Upper lobe of right lung (tissue), 1 donor: Measurements from ENCODE around the gene RXRA. TPM values are rescaled to one million over a fixed set of nuclear protein-coding genes. Genes with fewer than 3 reads are reported as not detected.

Source experiments
- ATAC-seq: fragments of 200-7000 bp; cut with Tn5 transposase; one replicate; pipeline ENCODE4 v1.9.1; 2020; ENCODE audit warnings: mild to moderate bottlenecking, moderate library complexity
- DNase-seq: peaks from one replicate; pipeline ENCODE4 v3.0.0-alpha.2; 2020
- H3K27ac ChIP-seq: fragments of 200-600 bp; one replicate; pipeline ENCODE4 v1.8.0; 2022
- H3K27me3 ChIP-seq: fragments of 200-600 bp; one replicate; pipeline ENCODE4 v1.8.0; 2022; ENCODE audit warnings: mild to moderate bottlenecking
- H3K36me3 ChIP-seq: fragments of 200-600 bp; one replicate; pipeline ENCODE4 v1.8.0; 2022
- H3K4me1 ChIP-seq: fragments of 200-600 bp; one replicate; pipeline ENCODE4 v1.8.0; 2022
- H3K4me3 ChIP-seq: fragments of 200-600 bp; one replicate; pipeline ENCODE4 v1.8.0; 2022; ENCODE audit warnings: mild to moderate bottlenecking
- H3K9me3 ChIP-seq: fragments of 200-600 bp; one replicate; pipeline ENCODE4 v1.8.0; 2022
- CTCF ChIP-seq: fragments of 200-600 bp; IDR thresholded peaks from one replicate; pipeline ENCODE4 v1.8.0; 2022; ENCODE audit warnings: antibody characterized with exemption
- intact Hi-C: fragments of 100-400 bp; cut with DNase I; formaldehyde crosslinking; loops from one replicate; pipeline ENCODE4 v1.11.0; 2022
- total RNA-seq: library from RNA; stranded (reverse); fragmentation: NEBNext Ultra II Directional; extraction: Animal tissue kit (Norgen Biotek cat#: 25700); gene quantifications from one replicate; pipeline ENCODE4 v1.2.1, GENCODE V29; 2021
- donor health status: DM: no; HTN: yes; CAD: no; lungs with severe emphysema.

The RXRA gene
- total RNA-seq, 1 donor from 2014 or later: 80.6 TPM

- peaks cover 14% of the 10 kb centered on the region for H3K4me1 ChIP-seq
- H3K9me3 ChIP-seq: no peaks in the 10 kb centered on the region
- H3K27me3 ChIP-seq: no peaks in the 10 kb centered on the region
- no peak overlapping the region for H3K27ac ChIP-seq
- no peaks in the 10 kb centered on the region for H3K36me3 ChIP-seq
- H3K4me3 ChIP-seq: no peak overlapping the region
- TF ChIP-seq CTCF: no peak
- ATAC-seq: no peak
- DNase-seq: no peak
- intact Hi-C loops: no loop called here
These were observed 150.2 kb downstream of the RXRA start for GRCh38 chr9:134476272-134476941.

- Histone ChIP-seq H3K4me3 (no peak overlapping the region), H3K9me3 (no peaks in the 10 kb centered on the region), H3K4me1 (peaks cover 14% of the 10 kb centered on the region), H3K36me3 (no peaks in the 10 kb centered on the region), H3K27me3 (no peaks in the 10 kb centered on the region), H3K27ac (no peak overlapping the region)
- TF ChIP-seq CTCF: no peak
- ATAC-seq (no peak), DNase-seq (no peak)
- intact Hi-C loops: no loop called here
These were observed 150.7 kb downstream of the RXRA start for GRCh38 chr9:134476942-134477335.

GRCh38 chr9:134477342-134477925, 151.2 kb downstream of the RXRA start:
- Histone ChIP-seq H3K36me3 (no peaks in the 10 kb centered on the region), H3K27me3 (no peaks in the 10 kb centered on the region), H3K27ac (no peak overlapping the region), H3K4me3 (no peak overlapping the region), H3K9me3 (no peaks in the 10 kb centered on the region), H3K4me1 (peaks cover 14% of the 10 kb centered on the region)
- TF ChIP-seq CTCF: no peak
- intact Hi-C loops: no loop called here
- DNase-seq (no peak), ATAC-seq (no peak)

DNA sequence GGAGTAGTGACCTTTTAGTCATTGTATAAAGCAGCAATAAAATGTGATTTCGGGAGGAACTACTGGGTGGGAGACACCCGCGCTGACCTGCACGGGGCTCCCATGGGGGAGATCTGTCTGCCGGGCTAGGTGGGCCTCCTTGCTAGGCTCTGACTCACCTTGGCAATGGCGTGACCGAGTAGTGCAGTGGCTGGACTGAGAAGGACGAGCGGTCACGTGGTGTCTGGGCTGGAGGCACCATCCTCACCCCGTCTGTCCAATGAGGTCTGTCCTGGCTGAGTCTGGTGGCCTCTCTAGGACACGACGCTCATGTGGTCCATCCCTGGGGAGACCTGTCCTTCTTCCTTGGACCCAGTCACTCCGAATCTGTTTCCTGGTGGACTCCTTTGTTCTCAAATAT, 151.7 kb downstream of the RXRA start:
- intact Hi-C loops: no loop called here
- no peak for DNase-seq
- ATAC-seq: no peak
- H3K4me3 ChIP-seq: no peak overlapping the region
- no peak overlapping the region for H3K27ac ChIP-seq
- H3K27me3 ChIP-seq: no peaks in the 10 kb centered on the region
- peaks cover 14% of the 10 kb centered on the region for H3K4me1 ChIP-seq
- TF ChIP-seq CTCF: no peak
- no peaks in the 10 kb centered on the region for H3K36me3 ChIP-seq
- no peaks in the 10 kb centered on the region for H3K9me3 ChIP-seq

DNA sequence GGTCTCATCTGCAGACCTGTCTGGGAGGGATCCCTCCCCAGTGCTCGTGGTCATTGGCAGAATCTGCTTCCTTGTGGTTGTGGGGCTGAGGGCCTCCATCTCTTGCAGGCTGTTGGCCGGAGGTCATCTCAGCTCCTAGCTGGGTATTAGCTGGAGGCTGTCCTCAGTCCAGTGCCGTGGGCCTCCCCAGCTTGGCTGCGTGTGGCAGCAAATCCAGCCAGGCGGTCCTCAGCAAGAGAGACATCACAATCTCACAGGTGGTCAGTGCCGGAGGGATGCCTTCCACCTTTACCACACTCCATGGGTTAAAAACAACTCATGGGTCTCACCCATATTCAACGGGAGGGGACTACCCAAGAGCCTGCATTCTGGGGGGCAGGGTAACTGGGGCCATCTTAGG, 155.5 kb downstream of the RXRA start:
- no peak for DNase-seq

More for the DNA sequence above, 155.5 kb downstream of the RXRA start:
- no peaks in the 10 kb centered on the region for H3K36me3 ChIP-seq
- intact Hi-C loops: no loop called here
- no peak for ATAC-seq
- H3K4me1 ChIP-seq: no peaks in the 10 kb centered on the region
- H3K27me3 ChIP-seq: no peaks in the 10 kb centered on the region
- no peak overlapping the region for H3K27ac ChIP-seq
- H3K9me3 ChIP-seq: no peaks in the 10 kb centered on the region
- no peak overlapping the region for H3K4me3 ChIP-seq
- no peak for TF ChIP-seq CTCF
